IMR-90 (cell line): Measurements from ENCODE around the gene PRR14L. TPM values are rescaled to one million over a fixed set of nuclear protein-coding genes. Genes with fewer than 3 reads are reported as not detected.

Experiments used
- ATAC-seq: fragments of 200-7000 bp; cut with Tn5 transposase; 2 replicates; pipeline ENCODE4 v1.9.1; 2020; ENCODE audit warnings: low read depth, mild to moderate bottlenecking, moderate library complexity
- BruUV-seq: library from RNA; stranded (reverse); fragments of 400-500 nt; replicated peaks from 2 replicates; lab custom pipeline; 2021; lab: Mats Ljungman, UMichigan
- CTCF ChIA-PET: fragments of 300-600 bp; formaldehyde crosslinking; extraction: SDS; loops from one replicate; lab custom pipeline; 2021; ENCODE audit warnings: antibody characterized with exemption; lab: Yijun Ruan, JAX
- POLR2A ChIA-PET: fragments of 300-600 bp; sonication (Branson Sonifier 250); formaldehyde crosslinking; loops from one replicate; lab custom pipeline; 2022; ENCODE audit warnings: antibody characterized with exemption; ENCODE audit not compliant: unreplicated experiment; lab: Charles Lee
- DNase-seq: peaks from one replicate; pipeline ENCODE4 v3.0.0; 2013
- H2AFZ ChIP-seq: replicated peaks from 2 replicates; pipeline ENCODE3; 2013; ENCODE audit warnings: low read length, mild to moderate bottlenecking; ENCODE audit not compliant: poor library complexity
- H2AK5ac ChIP-seq: 2 replicates; pipeline ENCODE4 v1.6.1; 2013; ENCODE audit warnings: low read depth, low read length, inconsistent platforms
- H2AK9ac ChIP-seq: replicated peaks from 2 replicates; pipeline ENCODE3; 2013; ENCODE audit warnings: mild to moderate bottlenecking, low read depth, low read length, moderate library complexity; ENCODE audit not compliant: poor library complexity
- H2BK120ac ChIP-seq: 2 replicates; pipeline ENCODE4 v1.6.1; 2013; ENCODE audit warnings: low read depth, low read length, inconsistent platforms
- H2BK15ac ChIP-seq: 3 replicates; pipeline ENCODE4 v1.6.1; 2013; ENCODE audit warnings: low read depth, low read length, inconsistent platforms
- H2BK20ac ChIP-seq: 2 replicates; pipeline ENCODE4 v1.6.1; 2013; ENCODE audit warnings: low read depth, mild to moderate bottlenecking, inconsistent platforms, low read length, moderate library complexity
- H2BK5ac ChIP-seq: 2 replicates; pipeline ENCODE4 v1.6.1; 2013; ENCODE audit warnings: mild to moderate bottlenecking, low read depth, low read length, inconsistent platforms; ENCODE audit not compliant: poor library complexity, severe bottlenecking
- H3K14ac ChIP-seq: replicated peaks from 2 replicates; pipeline ENCODE4 v1.6.1; 2013; ENCODE audit warnings: low read depth, low read length, inconsistent platforms
- H3K18ac ChIP-seq: 2 replicates; pipeline ENCODE4 v1.6.1; 2013; ENCODE audit warnings: low read depth, low read length, control low read depth
- H3K23ac ChIP-seq: 2 replicates; pipeline ENCODE4 v1.6.1; 2013; ENCODE audit warnings: low read depth, low read length, inconsistent platforms
- H3K27ac ChIP-seq: 2 replicates; pipeline ENCODE4 v1.5.1; 2013; ENCODE audit warnings: mild to moderate bottlenecking, control low read depth, low read length; ENCODE audit not compliant: insufficient read depth
- H3K27me3 ChIP-seq: 2 replicates; pipeline ENCODE4 v1.6.1; 2013; ENCODE audit warnings: low read length; ENCODE audit not compliant: control insufficient read depth, insufficient read depth
- H3K36me3 ChIP-seq: 2 replicates; pipeline ENCODE4 v1.6.1; 2013; ENCODE audit warnings: low read length, mixed read lengths; ENCODE audit not compliant: control insufficient read depth, insufficient read depth
- H3K4ac ChIP-seq: 2 replicates; pipeline ENCODE4 v1.6.1; 2013; ENCODE audit warnings: low read depth, low read length, inconsistent platforms
- H3K4me1 ChIP-seq: 2 replicates; pipeline ENCODE4 v1.6.1; 2013; ENCODE audit warnings: low read length, mixed read lengths; ENCODE audit not compliant: control insufficient read depth, insufficient read depth
- H3K4me2 ChIP-seq: 2 replicates; pipeline ENCODE4 v1.6.1; 2013; ENCODE audit warnings: low read depth, mild to moderate bottlenecking, control low read depth, low read length, moderate library complexity
- H3K4me3 ChIP-seq: 2 replicates; pipeline ENCODE4 v1.5.1; 2013; ENCODE audit warnings: low read depth, mild to moderate bottlenecking, control low read depth, low read length, moderate library complexity; ENCODE audit not compliant: insufficient read depth
- H3K56ac ChIP-seq: 2 replicates; pipeline ENCODE4 v1.6.1; 2013; ENCODE audit warnings: low read length, inconsistent platforms; ENCODE audit not compliant: insufficient read depth; ENCODE audit errors: extremely low read depth
- H3K79me1 ChIP-seq, 2 experiments: 2 replicates each; pipeline ENCODE4 v1.6.1; 2013; ENCODE audit warnings: low read length in 2 of 2, inconsistent platforms in 1 of 2, low read depth in 1 of 2
- H3K9ac ChIP-seq: 2 replicates; pipeline ENCODE4 v1.6.1; 2013; ENCODE audit warnings: low read depth, low read length, control low read depth
- H3K9me1 ChIP-seq: 2 replicates; pipeline ENCODE4 v1.6.1; 2013; ENCODE audit warnings: low read length, inconsistent platforms; ENCODE audit not compliant: insufficient read depth
- H3K9me3 ChIP-seq: 2 replicates; pipeline ENCODE4 v1.6.1; 2013; ENCODE audit warnings: low read length; ENCODE audit not compliant: control insufficient read depth, insufficient read depth
- H4K20me1 ChIP-seq: 2 replicates; pipeline ENCODE4 v1.6.1; 2013; ENCODE audit warnings: low read length, inconsistent platforms; ENCODE audit not compliant: insufficient read depth
- H4K5ac ChIP-seq: 2 replicates; pipeline ENCODE4 v1.6.1; 2013; ENCODE audit warnings: mild to moderate bottlenecking, low read depth, low read length, control low read depth
- H4K8ac ChIP-seq, 2 experiments: 2 replicates each; pipeline ENCODE4 v1.6.1; 2013; ENCODE audit warnings: low read depth in 2 of 2, low read length in 2 of 2, control low read depth in 1 of 2, inconsistent platforms in 1 of 2
- H4K91ac ChIP-seq: 2 replicates; pipeline ENCODE4 v1.6.1; 2013; ENCODE audit warnings: low read depth, low read length, inconsistent platforms; ENCODE audit not compliant: insufficient read depth
- BHLHE40 ChIP-seq: fragments of 150-350 bp; IDR thresholded peaks from 2 replicates; pipeline ENCODE4 v1.6.1; 2016; ENCODE audit warnings: mild to moderate bottlenecking, low read depth, low read length
- CEBPB ChIP-seq: IDR thresholded peaks from 2 replicates; pipeline ENCODE4 v1.6.1; 2012; ENCODE audit warnings: low read depth, low read length, improper control_type of control experiment
- CHD1 ChIP-seq: IDR thresholded peaks from 2 replicates; pipeline ENCODE4 v1.6.1; 2012; ENCODE audit warnings: low read depth, low read length, improper control_type of control experiment
- FOS ChIP-seq: fragments of 150-350 bp; IDR thresholded peaks from 2 replicates; pipeline ENCODE4 v1.6.1; 2016; ENCODE audit warnings: low read depth, low read length
- MAZ ChIP-seq: IDR thresholded peaks from 2 replicates; pipeline ENCODE4 v1.6.1; 2012; ENCODE audit warnings: low read depth, mild to moderate bottlenecking, low read length, improper control_type of control experiment, moderate library complexity, borderline replicate concordance
- RAD21 ChIP-seq: IDR thresholded peaks from 2 replicates; pipeline ENCODE4 v1.6.1; 2012; ENCODE audit warnings: low read length, improper control_type of control experiment
- RCOR1 ChIP-seq: IDR thresholded peaks from 2 replicates; pipeline ENCODE4 v1.6.1; 2012; ENCODE audit warnings: mild to moderate bottlenecking, low read length, improper control_type of control experiment; ENCODE audit not compliant: insufficient replicate concordance
- RFX5 ChIP-seq: IDR thresholded peaks from 2 replicates; pipeline ENCODE4 v1.8.0; 2012; ENCODE audit warnings: low read depth, mild to moderate bottlenecking, low read length, moderate library complexity
- SMC3 ChIP-seq: fragments of 150-350 bp; IDR thresholded peaks from 2 replicates; pipeline ENCODE4 v1.6.1; 2016; ENCODE audit warnings: low read depth, mild to moderate bottlenecking, antibody characterized with exemption, low read length, moderate library complexity
- WGBS, 2 experiments: methylation state at CpG; one replicate each; pipeline versions ENCODE4 v1.1.5 to v1.1.7; 2013; ENCODE audit warnings: missing lambda C conversion rate in 2 of 2; ENCODE audit not compliant: insufficient read length in 1 of 2; ENCODE audit errors: extremely low coverage in 2 of 2; 5-methylcytosine and 5-hydroxymethylcytosine counted together
- dilution Hi-C: fragments of 300-500 bp; cut with HindIII; formaldehyde crosslinking; loops from one replicate; pipeline ENCODE4 v1.14.3; 2018; ENCODE audit warnings: low sequenced_read_pairs; ENCODE audit not compliant: unreplicated experiment
- in situ Hi-C: fragments of 300-500 bp; cut with MboI; formaldehyde crosslinking; loops from 3 replicates; pipeline ENCODE4 v1.14.3; 2019; ENCODE audit warnings: low sequenced_read_pairs, inconsistent platforms, mixed read lengths
- intact Hi-C: fragments of 100-400 bp; cut with micrococcal nuclease; formaldehyde crosslinking; loops from 2 replicates; pipeline ENCODE4 v1.10.0; 2022
- polyA plus RNA-seq, 3 experiments: library from polyadenylated mRNA; depleted of rRNA; stranded (reverse); fragments of >200 nt; gene quantifications; 2 replicates each; pipeline ENCODE4 v1.2.3, GENCODE V29; 2012; ENCODE audit warnings: low replicate concordance in 1 of 3
- total RNA-seq: library from RNA; depleted of rRNA; stranded (reverse); fragments of >200 nt; gene quantifications from 2 replicates; pipeline ENCODE4 v1.2.3, GENCODE V29; 2012
- TF ChIP-seq, protein P1 (sequence below): fragments of 150-350 bp; IDR thresholded peaks from 2 replicates; pipeline ENCODE4 v1.6.1; 2017; ENCODE audit warnings: mild to moderate bottlenecking, antibody characterized with exemption, low read length, low read depth
- TF ChIP-seq, protein P2 (sequence below): conservative IDR thresholded peaks from 2 replicates; pipeline ENCODE4 v1.5.1; 2012; ENCODE audit warnings: mild to moderate bottlenecking, low read depth, low read length, improper control_type of control experiment
- TF ChIP-seq, protein P3 (sequence below): fragments of 150-350 bp; IDR thresholded peaks from 2 replicates; pipeline ENCODE4 v1.6.1; 2016; ENCODE audit warnings: low read depth, mild to moderate bottlenecking, low read length, moderate library complexity, borderline replicate concordance

PRR14L gene
- total and polyA plus RNA-seq, 2 of the 4 experiments (the other 2 are of a cell fraction), result 9.0 to 19.7 TPM

DNA sequence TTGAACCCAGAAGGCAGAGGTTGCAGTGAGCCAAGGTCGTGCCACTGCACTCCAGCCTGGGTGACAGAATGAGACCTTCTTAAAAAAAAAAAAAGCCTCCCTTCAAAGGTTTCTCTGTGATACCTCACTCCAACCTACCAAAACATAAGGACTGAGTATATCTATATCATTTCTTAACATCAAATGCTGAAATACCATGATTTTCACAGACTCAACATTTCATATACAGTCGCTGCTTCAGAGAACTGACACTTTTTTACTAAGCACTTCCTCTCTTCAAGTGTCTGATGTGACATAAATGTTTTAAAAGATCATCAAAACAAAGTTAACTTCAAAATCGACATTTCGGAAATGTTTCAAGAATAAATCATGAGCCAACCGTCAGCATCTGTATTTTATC lies 12.0 kb downstream of the PRR14L start:
- ATAC-seq, result no peak
- intact Hi-C loops, result no loop called here
- Histone ChIP-seq H2AK9ac (no peak overlapping the region), H3K79me1 (peaks cover 28 to 66% of the 10 kb centered on the region in 2 experiments), H2BK20ac (no peak overlapping the region), H3K4me1 (peaks cover 6% of the 10 kb centered on the region), H2BK15ac (no peak overlapping the region), H3K9me3 (no peaks in the 10 kb centered on the region), H2BK120ac (no peak overlapping the region), H3K27me3 (no peaks in the 10 kb centered on the region), H3K4me3 (no peak overlapping the region), H3K27ac (no peak overlapping the region), H4K20me1 (peaks cover 21% of the 10 kb centered on the region), H3K36me3 (peaks cover 13% of the 10 kb centered on the region), H3K4ac (no peak overlapping the region), H3K9me1 (0 out of 2 replicates have a peak, but pooled peaks cover 8% of the 10 kb centered on the region), H2AK5ac (no peak overlapping the region), H3K23ac (no peak overlapping the region), H2AFZ (no peak overlapping the region), H4K91ac (no peak overlapping the region), H3K56ac (no peak overlapping the region), H4K5ac (no peak overlapping the region), H3K14ac (no peak overlapping the region), H4K8ac (no peak overlapping the region), H2BK5ac (no peak overlapping the region), H3K4me2 (no peak overlapping the region), H3K9ac (no peak overlapping the region), H3K18ac (no peak overlapping the region)
- dilution Hi-C loops, result no loop called here
- DNase-seq, result no peak
- WGBS, 2 experiments, result 100% methylated on average over 1 of the region's 5 CpGs; no CpG with 5 or more reads in 1 of the 2 experiments
- TF ChIP-seq CEBPB (no peak), RCOR1 (no peak), MAZ (no peak), BHLHE40 (no peak), SMC3 (no peak), RAD21 (no peak), CHD1 (no peak), FOS (no peak), RFX5 (no peak)
- TF ChIP-seq, protein P1, sequence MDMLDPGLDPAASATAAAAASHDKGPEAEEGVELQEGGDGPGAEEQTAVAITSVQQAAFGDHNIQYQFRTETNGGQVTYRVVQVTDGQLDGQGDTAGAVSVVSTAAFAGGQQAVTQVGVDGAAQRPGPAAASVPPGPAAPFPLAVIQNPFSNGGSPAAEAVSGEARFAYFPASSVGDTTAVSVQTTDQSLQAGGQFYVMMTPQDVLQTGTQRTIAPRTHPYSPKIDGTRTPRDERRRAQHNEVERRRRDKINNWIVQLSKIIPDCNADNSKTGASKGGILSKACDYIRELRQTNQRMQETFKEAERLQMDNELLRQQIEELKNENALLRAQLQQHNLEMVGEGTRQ, result no peak
- TF ChIP-seq, protein P2, sequence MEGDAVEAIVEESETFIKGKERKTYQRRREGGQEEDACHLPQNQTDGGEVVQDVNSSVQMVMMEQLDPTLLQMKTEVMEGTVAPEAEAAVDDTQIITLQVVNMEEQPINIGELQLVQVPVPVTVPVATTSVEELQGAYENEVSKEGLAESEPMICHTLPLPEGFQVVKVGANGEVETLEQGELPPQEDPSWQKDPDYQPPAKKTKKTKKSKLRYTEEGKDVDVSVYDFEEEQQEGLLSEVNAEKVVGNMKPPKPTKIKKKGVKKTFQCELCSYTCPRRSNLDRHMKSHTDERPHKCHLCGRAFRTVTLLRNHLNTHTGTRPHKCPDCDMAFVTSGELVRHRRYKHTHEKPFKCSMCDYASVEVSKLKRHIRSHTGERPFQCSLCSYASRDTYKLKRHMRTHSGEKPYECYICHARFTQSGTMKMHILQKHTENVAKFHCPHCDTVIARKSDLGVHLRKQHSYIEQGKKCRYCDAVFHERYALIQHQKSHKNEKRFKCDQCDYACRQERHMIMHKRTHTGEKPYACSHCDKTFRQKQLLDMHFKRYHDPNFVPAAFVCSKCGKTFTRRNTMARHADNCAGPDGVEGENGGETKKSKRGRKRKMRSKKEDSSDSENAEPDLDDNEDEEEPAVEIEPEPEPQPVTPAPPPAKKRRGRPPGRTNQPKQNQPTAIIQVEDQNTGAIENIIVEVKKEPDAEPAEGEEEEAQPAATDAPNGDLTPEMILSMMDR, result no peak
- TF ChIP-seq, protein P3, sequence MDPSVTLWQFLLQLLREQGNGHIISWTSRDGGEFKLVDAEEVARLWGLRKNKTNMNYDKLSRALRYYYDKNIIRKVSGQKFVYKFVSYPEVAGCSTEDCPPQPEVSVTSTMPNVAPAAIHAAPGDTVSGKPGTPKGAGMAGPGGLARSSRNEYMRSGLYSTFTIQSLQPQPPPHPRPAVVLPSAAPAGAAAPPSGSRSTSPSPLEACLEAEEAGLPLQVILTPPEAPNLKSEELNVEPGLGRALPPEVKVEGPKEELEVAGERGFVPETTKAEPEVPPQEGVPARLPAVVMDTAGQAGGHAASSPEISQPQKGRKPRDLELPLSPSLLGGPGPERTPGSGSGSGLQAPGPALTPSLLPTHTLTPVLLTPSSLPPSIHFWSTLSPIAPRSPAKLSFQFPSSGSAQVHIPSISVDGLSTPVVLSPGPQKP, result no peak
- in situ Hi-C loops, result no loop called here
- ChIA-PET CTCF (interaction anchor here (0.6 to 0.7 kb wide), 2 partner anchors 7 to 11 kb away, joined by 3 read pairs; no protein-coding TSS in a partner anchor), POLR2A (no interaction called here)
- no TSS peak for BruUV-seq
